Stimulated activated CD8-positive, alpha-beta memory T cell treated with anti-CD3 and anti-CD28 coated beads, Interleukin-7, amount 100 ng/mL, for 24 hours (primary cell): Measurements from ENCODE around the gene CDK11A.
A peak's percentile ranks its signal among the peaks of the same experiment; 100 is the strongest.

Experiments used
- DNase-seq: peaks from one replicate; pipeline ENCODE4 v3.0.0-alpha.2; 2020; ENCODE audit warnings: low read depth

Gene CDK11A

DNA sequence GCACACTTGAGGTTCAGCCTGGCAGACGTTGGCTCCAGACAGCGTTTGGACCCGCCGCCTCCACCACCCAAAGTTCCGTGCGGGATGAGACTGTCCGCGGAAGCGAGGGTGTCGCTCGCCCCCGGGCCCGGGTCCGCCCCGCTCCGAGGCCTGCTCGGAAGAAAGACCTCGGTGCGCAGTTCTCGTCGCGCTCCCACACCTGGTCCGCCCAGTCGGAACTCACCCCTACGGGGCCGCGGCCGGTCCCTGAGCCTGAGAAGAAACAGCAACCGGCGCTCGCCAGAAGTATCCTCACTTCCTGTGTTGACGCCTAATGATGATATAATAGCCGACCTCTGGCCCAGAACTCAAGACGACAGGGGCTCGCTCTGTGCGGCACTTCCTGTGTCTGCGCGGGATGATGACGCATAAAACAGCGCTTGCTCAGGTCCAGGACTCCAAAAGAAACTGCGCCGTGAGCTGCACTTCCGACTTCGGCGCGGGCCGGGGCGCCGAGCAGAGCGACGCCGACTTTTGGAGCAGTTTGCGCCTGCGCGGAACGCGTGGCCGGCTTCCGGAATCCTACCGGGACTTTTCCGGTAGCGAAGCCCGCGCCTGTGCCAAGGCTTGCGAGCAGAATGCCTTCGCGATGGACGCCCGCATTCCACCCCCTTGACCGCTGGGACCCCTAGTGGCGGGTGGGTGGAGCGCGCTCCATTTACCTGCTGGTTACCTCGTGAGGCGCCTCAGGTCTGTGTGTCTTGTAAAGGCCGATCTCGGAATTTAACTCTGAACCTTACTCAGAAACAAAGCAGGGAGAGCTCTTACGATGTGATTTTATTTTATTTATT, at the start of gene CDK11A:
CDK11A (minus strand) TSS at position 323 of the 830 bp plus-strand sequence. CDS start 1,539 bp downstream, outside the sequence.
- peak; percentile 97 for DNase-seq

DNA sequence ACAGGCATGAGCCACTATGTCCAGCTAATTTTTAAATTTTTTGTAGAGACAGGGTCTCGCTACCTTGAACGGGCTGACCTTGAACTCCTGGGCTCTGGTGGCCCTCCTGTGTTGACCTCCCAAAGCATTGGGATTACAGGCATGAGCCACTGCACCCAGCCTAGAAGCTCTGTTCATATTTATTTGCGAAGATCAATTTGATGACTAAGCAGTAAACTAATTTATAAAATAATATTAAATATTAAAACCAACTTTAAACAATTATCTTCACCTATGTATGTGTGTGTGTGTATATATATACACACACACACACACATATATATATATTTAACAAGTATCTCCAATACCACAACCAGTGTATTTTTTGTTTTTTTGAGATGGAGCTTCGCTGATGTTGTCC, 49.7 kb upstream of the CDK11A start:
- no peak for DNase-seq

DNA sequence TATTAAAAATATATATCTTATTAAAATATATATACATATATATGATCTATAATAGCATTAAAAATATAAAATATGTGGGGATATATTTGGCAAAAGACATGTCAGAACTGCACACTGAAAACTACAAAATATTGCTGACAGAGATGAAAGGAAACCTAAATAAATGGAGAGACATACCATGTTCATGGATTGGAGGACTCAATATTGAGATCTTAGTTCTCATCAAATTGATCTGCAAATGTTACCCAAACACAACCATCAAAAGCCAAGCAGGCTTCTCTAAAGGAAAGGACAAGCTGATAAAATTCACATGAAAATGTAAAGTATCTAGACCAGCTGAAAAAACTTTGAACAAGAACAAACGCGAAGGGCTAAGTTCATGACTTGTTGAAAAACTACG, 46.9 kb upstream of the CDK11A start:
- DNase-seq, result no peak

- DNase-seq, result no peak
Measured at GRCh38 chr1:1770102-1770501, 45.9 kb upstream of the CDK11A start.

DNA sequence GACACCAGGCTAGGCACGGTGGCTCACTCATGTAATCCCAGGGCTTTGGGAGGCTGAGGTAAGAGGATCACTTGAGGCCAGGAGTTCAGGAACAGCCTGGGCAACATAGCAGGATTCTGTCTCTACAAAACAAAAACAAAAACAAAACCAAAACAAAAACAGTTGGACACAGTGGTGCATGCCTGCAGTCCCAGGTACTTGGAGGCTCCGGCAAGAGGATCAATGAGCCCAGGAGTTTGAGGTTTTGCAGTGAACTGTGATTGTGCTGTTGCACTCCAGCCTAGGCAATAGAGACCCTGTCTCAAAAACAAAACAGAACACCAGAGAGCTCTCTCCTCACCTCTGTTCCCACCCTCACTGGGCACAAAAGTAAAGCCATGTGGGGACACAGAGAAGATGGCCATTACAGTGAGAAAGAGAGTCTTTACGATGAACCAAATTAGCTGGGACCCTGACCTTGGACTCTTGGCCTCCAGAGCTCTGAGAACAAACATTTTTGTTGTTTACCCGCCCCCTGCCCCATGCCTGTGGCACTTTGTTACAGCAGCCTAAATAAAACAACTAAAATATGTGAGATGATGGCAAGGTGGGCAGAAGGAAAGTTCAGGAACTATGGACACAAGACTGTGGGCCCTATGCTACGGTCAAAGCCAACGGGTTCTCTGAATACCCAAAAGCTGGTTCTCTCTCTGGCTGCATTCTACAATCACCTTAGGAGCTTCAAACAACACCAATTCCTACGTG, 44.3 kb upstream of the CDK11A start:
- no peak for DNase-seq

GRCh38 chr1:1764876-1765470, 40.8 kb upstream of the CDK11A start:
- no peak for DNase-seq

DNA sequence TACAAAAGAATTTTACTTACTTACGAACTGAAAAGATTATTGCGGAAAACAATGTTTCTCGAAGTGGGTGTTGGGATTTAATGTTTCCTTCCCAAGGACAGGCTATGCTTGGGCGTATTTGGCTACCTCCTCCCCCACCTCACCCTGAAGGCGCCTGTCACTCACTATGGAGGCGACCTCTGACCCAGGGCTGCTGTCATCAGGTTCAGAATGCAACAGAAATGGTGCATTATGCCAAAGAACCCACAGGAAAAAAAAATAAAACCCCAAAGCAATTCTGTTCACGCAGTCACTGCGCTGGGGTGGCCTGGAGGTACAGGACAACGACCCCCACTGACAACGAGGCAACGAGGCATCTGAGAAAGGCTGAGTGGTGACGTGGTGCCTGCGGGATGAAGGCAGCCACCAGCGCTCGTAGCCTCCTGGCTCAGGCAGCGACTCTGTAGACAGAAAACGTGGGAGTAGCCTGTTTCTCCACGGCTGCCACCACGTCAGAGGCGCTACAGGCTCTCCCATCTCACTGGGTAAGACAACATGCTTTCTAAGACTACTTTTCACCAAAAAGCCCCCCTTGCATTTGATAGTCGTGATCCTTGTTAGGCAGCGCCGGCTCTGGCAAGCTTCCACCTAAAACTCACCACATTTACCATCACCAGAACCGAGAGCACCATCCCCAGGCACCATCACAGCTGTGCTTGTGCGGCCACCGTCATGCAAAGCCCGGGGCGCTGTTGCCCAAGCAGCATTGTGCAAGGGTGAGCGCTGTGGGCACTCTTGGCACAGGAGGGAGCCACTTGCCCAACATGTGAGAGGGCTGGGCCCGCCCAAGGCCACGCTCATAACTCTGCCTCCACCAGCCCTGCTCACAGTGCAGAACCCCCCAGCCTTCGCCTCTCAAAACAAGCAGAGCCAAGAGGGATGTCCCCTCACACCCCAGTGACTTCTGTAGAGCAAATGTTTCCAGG, 39.8 kb upstream of the CDK11A start:
- no peak for DNase-seq

DNA sequence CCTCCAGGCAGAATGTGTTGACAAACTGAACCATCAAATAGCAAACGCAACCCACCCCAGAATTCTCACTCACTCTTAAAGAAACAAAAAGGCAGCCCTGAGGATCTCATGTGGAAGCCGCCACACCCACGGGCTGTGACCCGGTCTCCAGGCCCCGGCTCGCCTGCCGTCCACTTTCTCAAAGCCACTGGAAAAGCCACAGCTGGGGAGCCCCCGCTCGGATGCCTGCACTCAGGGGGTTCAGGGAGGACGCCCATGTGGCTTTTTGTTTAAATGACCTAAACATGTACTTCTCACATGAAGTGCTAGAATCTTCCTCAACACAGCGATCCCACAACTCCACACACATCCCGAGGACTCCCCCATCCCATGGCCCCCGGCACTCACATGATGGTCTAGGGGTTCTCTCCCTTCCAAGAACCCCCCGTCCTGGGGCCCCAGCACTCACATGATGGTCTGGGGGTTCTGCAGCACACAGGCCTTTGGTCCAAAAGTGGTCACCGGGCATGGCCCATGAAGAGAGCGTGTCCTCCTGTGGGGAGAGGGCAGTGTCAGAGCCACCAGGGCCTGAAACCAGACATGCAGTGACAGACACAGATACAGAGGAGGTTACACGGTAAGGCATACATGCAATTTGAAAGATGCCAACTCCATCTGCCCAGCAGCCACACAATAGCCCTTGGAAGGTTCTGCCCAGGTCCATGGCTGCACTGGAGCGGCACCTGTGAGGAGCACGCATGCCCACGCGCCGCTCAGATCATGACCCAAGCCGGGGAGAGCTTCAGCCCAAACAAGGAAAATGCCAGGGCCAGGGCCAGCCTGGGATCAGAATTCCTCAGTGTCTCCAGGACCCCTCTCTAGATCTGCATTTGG, 37.6 kb upstream of the CDK11A start:
- DNase-seq, result no peak

DNA sequence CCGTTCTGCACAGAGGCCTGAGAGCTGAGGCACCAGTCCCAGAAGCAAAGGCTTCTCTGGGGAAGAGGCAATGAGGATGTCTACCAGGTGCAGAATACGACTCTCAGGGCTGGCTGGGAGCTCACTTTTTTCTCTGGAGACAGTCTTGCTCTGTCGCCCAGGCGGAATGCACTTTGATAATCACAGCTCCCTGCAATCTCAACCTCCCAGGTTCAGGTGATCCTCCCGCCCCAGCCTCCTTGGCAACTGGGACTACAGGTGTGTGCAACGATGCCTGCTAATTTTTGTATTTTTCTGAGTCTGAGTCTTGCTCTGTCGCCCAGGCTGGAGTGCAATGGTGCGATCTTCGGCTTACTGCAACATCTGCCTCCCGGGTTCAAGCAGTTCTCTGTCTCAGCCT, 36.6 kb upstream of the CDK11A start:
- DNase-seq, result no peak

DNA sequence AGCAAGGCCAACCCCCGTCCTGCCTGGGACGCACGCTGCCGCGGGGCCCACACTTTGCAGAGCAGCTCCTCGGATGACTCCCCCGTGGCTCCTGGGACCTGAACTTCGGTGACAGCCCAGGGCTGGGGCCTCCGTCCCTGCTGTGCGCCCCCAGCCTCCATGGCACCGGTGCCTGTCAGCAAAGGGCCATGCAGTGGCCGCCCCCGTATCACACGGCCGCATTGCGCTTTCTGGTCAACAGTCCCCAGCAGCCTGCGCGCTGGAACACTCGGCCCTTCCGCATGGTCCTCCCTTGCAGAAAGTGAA, 36.1 kb upstream of the CDK11A start:
- DNase-seq, result no peak

GRCh38 chr1:1759456-1760344, 35.5 kb upstream of the CDK11A start:
- DNase-seq, result no peak

DNA sequence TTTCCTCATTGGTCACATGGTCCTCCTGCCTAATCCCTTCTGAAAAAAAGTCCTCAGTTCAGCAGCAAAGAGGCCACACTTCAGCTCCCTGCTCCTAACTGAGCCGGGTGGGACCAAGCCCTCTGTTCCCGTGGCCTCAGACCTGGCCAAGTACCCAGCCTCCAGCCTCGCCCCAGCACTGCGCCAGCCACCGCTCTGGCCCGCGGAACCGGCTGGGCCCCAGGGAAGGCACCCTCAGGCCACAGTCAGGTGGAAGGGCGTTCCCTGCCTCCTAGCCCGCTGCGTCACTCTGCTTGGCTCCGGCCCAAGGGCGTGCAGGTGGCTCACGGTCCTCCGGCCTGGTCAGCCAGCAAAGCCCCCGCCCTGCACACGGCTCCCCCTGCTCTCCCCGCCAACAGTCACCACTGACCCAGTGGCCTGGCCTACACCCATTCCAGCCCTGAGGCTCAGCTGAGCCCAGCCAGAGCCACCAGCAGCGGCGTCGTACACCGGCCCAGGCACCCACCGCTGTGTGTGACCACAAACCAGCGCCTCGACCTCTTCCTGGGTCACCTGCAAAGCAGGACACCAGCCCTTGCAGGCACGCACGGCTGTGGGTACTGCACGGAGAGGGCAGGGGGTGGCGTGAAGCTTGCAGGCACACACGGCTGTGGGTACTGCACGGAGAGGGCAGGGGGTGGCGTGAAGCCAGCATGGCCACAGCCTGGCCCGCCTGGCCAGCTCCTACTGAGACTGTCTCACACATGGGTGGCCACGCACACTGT, 34.7 kb upstream of the CDK11A start:
- DNase-seq, result no peak

GRCh38 chr1:1758059-1758621, 34.0 kb upstream of the CDK11A start:
- DNase-seq, result no peak

DNA sequence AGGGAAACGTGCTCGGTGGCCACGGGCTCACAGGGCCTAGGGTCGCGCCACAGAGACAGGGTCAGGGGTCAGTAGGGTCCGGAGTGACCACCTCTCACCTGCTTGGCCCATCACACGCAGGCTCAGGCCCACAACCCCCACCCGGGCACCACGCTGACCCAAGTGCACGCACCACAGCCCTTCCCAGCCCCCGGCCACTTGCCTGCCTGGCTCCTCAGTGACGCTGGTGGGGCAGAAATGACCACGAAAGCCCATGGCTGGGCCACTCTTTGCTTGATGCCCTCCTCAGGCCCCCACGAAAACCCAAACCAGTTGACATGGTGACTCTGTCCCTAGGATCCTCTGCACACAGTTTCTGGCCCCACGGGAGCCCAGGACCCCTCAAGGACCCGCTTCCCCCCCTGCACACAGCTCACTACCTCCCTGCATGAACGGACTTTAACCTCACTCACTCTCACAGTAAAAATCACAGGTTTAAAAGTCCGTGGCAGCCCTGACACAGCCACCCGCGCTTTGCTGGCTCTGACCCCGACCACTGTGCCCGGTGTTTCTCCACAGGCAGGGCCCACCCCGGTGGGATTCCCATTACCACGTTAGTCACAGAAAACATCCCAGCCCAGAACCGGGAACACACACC, 33.4 kb upstream of the CDK11A start:
- no peak for DNase-seq

- no peak for DNase-seq
Measured at GRCh38 chr1:1756661-1757421, 32.7 kb upstream of the CDK11A start.

GRCh38 chr1:1755852-1756251, 31.7 kb upstream of the CDK11A start:
- no peak for DNase-seq

DNA sequence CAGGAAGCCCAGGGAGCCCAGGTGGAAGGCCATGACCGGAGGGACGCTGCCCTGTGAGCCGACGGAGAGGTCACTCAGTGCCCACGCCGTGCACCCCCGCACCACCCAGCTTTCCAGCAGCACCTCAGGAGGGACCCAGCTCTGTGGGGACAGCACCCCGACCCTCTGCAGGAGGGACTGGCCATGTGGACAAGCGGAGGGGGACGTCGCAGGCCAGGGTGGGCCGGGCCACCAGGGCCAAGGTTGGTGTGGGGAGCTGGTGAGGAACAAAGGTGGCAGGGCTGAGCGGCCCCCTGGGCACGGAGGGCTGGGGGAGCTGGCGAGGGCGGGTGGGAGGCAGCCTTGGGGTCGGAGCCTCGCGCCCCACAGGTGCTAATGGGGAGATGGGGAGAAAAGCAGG, 31.3 kb upstream of the CDK11A start:
- no peak for DNase-seq
